Activated B cell treated with CpG ODN at 0.5 μM for 24 hours (primary cell): Measurements from ENCODE around the gene PCDHGC3. TPM values are rescaled to one million over a fixed set of nuclear protein-coding genes. Genes with fewer than 3 reads are reported as not detected.

Experiments used
- ATAC-seq: fragments of 200-7000 bp; cut with Tn5 transposase; one replicate; pipeline ENCODE4 v1.10.0; 2021; ENCODE audit warnings: low read depth, mild to moderate bottlenecking, moderate library complexity
- CTCF ChIA-PET: fragments of 350-600 bp; sonication (Branson Sonifier 250); formaldehyde crosslinking; loops from one replicate; lab custom pipeline; 2021; ENCODE audit warnings: antibody characterized with exemption; lab: Charles Lee
- POLR2A ChIA-PET: fragments of 350-600 bp; sonication (Branson Sonifier 250); formaldehyde crosslinking; loops from one replicate; lab custom pipeline; 2021; ENCODE audit warnings: antibody characterized with exemption; lab: Charles Lee
- DNase-seq: peaks from one replicate; pipeline ENCODE4 v3.0.0; 2022
- H3K27ac Mint-ChIP-seq: one replicate; pipeline ENCODE4 v1.8.0; 2020; ENCODE audit warnings: mixed read lengths
- H3K27me3 Mint-ChIP-seq: one replicate; pipeline ENCODE4 v1.8.0; 2021; ENCODE audit warnings: mixed read lengths
- H3K36me3 Mint-ChIP-seq: one replicate; pipeline ENCODE4 v1.8.0; 2021; ENCODE audit warnings: low read depth, mixed read lengths
- H3K4me1 Mint-ChIP-seq: one replicate; pipeline ENCODE4 v1.8.0; 2021; ENCODE audit warnings: mixed read lengths
- H3K4me3 Mint-ChIP-seq: one replicate; pipeline ENCODE4 v1.8.0; 2020; ENCODE audit warnings: mild to moderate bottlenecking, mixed read lengths
- H3K9me3 Mint-ChIP-seq: one replicate; pipeline ENCODE4 v1.8.0; 2020; ENCODE audit warnings: mixed read lengths
- CTCF ChIP-seq: fragments of 200-600 bp; IDR thresholded peaks from one replicate; pipeline ENCODE4 v1.8.0; 2022; ENCODE audit warnings: antibody characterized with exemption, mild to moderate bottlenecking
- intact Hi-C: fragments of 100-400 bp; cut with micrococcal nuclease; formaldehyde crosslinking; loops from one replicate; pipeline ENCODE4 v1.15.1; 2024
- total RNA-seq: library from RNA; stranded (reverse); gene quantifications from 2 replicates; pipeline ENCODE4 v1.2.3, GENCODE V29; 2022

Gene PCDHGC3
- total RNA-seq, 1 donor from 2014 or later = 3.3 TPM

GRCh38 chr5:141434006-141434405 lies 41.8 kb upstream of the PCDHGC3 start:
- ATAC-seq (no peak), DNase-seq (no peak)
- H3K4me1 Mint-ChIP-seq = peaks cover 16% of the 10 kb centered on the region
- no peak overlapping the region for H3K4me3 Mint-ChIP-seq
- TF ChIP-seq CTCF = no peak
- H3K36me3 Mint-ChIP-seq = peaks cover 4% of the 10 kb centered on the region
- H3K27me3 Mint-ChIP-seq = peaks cover 24% of the 10 kb centered on the region
- intact Hi-C loops = no loop called here
- H3K9me3 Mint-ChIP-seq = peaks cover 15% of the 10 kb centered on the region
- POLR2A ChIA-PET = no interaction called here
- CTCF ChIA-PET = no interaction called here
- H3K27ac Mint-ChIP-seq = no peak overlapping the region

DNA sequence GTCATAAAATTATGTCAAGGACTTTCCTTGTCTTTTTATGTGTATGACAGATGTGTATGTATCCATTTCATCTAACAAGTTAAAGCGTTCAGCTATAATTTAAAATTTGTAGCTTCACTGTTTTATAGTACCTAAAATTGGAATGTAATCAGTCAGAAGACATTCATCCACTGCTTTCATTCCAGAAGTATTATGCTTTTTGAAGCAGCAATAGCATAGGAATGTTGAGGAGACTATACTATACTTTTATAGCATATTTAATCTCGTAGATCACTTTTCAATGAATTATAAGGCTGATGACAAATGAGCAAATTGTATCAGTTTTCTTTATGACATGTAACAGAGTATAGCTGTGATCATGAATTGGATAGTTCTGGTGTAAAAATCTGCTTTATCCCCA lies 38.5 kb upstream of the PCDHGC3 start:
- no peak for TF ChIP-seq CTCF
- H3K9me3 Mint-ChIP-seq = peaks cover 3% of the 10 kb centered on the region
- ChIA-PET POLR2A (no interaction called here), CTCF (no interaction called here)
- no peak overlapping the region for H3K27ac Mint-ChIP-seq
- peaks cover 1% of the 10 kb centered on the region for H3K36me3 Mint-ChIP-seq
- H3K4me1 Mint-ChIP-seq = no peaks in the 10 kb centered on the region
- H3K27me3 Mint-ChIP-seq = peaks cover 7% of the 10 kb centered on the region
- ATAC-seq = no peak
- intact Hi-C loops = no loop called here
- DNase-seq = no peak
- no peak overlapping the region for H3K4me3 Mint-ChIP-seq

DNA sequence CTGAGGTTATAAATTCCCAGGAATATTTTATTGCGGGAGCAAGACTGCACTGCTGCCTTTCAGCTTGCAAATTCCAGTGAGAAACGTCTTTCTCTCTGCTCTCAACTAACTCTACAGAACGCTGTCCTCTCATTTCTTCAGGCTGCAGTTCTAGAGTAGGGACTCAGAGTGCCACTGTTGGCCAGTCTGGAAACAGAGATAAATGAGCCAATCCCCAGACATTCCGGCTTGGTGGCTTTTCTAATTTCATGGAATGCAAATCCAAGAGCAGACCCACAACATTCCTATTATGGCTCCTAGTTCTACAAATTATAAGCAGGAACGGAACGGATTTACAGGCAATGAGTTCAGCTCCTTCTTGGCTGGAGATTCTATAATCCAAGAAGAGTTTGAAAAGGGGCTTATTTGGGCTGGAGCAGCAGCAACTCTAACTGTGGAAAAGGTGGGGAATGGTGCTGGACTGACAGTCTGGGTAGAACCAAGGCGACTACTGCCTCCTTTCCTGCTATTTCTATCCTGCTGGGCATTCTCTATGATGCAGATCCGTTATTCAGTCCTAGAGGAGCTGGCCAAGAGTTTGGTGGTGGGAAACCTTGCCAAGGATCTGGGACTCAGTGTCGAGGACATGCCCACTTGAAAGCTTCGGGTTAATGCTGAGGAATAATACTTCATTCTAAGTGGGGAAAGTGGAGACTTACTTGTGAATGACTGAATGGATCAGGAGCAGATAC lies 36.2 kb upstream of the PCDHGC3 start:
- intact Hi-C loops = no loop called here
- ChIA-PET CTCF (interaction anchor here (0.7 kb wide), 1 partner anchor 85 kb away, joined by 3 read pairs; no protein-coding TSS in a partner anchor), POLR2A (no interaction called here)
- peaks cover 4% of the 10 kb centered on the region for H3K4me1 Mint-ChIP-seq
- no peak overlapping the region for H3K27ac Mint-ChIP-seq
- H3K9me3 Mint-ChIP-seq = no peaks in the 10 kb centered on the region
- no peak for TF ChIP-seq CTCF
- H3K4me3 Mint-ChIP-seq = no peak overlapping the region
- H3K36me3 Mint-ChIP-seq = no peaks in the 10 kb centered on the region
- ATAC-seq (no peak), DNase-seq (no peak)
- no peaks in the 10 kb centered on the region for H3K27me3 Mint-ChIP-seq

GRCh38 chr5:141440341-141440740 lies 35.4 kb upstream of the PCDHGC3 start:
- ATAC-seq = no peak
- no peak for TF ChIP-seq CTCF
- Mint-ChIP-seq H3K27me3 (no peaks in the 10 kb centered on the region), H3K9me3 (no peaks in the 10 kb centered on the region), H3K27ac (no peak overlapping the region), H3K36me3 (no peaks in the 10 kb centered on the region), H3K4me3 (no peak overlapping the region), H3K4me1 (peaks cover 4% of the 10 kb centered on the region)
- POLR2A ChIA-PET = no interaction called here
- no peak for DNase-seq
- intact Hi-C loops = no loop called here
- CTCF ChIA-PET = interaction anchor here (0.7 kb wide), 1 partner anchor 84 kb away, joined by 3 read pairs; no protein-coding TSS in a partner anchor

DNA sequence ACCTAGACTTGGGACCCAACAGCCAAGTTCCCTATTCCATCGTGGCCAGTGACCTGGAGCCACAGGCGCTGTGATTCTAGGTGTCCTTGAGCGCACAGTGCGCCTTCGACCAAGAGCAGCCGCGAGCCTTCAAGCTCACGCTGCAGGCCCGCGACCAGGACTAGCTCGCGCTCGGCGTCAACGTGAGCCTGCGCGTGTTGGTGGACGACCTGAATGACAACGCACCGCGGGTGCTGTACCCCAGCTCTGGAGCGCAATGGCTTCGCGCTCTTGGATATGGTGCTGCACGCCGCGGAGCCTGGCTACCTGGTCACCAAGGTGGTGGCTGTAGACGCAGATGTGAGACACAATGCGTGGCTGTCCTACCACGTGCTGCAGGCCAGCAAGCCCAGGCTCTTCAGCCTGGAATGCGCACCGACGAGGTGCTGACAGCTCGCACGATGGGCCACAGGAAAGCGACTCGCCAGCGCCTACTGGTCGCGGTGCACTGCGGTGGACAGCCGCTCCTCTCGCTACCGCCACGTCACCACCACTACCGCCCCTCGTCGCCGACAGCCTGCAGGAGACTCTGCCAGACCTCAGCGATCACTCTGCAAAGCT lies 34.1 kb upstream of the PCDHGC3 start:
- ChIA-PET POLR2A (no interaction called here), CTCF (no interaction called here)
- intact Hi-C loops = no loop called here
- Mint-ChIP-seq H3K27ac (no peak overlapping the region), H3K4me1 (peaks cover 4% of the 10 kb centered on the region), H3K4me3 (no peak overlapping the region), H3K27me3 (peaks cover 1% of the 10 kb centered on the region), H3K36me3 (no peaks in the 10 kb centered on the region), H3K9me3 (no peaks in the 10 kb centered on the region)
- ATAC-seq (no peak), DNase-seq (no peak)
- no peak for TF ChIP-seq CTCF
